CD4-positive, alpha-beta T cell (primary cell): ENCODE results near the gene SZT2. TPM values are rescaled to one million over a fixed set of nuclear protein-coding genes. Genes with fewer than 3 reads are reported as not detected.
A peak's percentile ranks its signal among the peaks of the same experiment; 100 is the strongest.

Experiments
- ATAC-seq: fragments of 200-7000 bp; cut with Tn5 transposase; one replicate; pipeline ENCODE4 v1.10.0; 2022; ENCODE audit warnings: mild to moderate bottlenecking; ENCODE audit not compliant: poor library complexity
- CTCF ChIA-PET: fragments of 350-600 bp; sonication (Branson Sonifier 250); formaldehyde crosslinking; loops from one replicate; lab custom pipeline; 2021; ENCODE audit warnings: antibody characterized with exemption, inconsistent platforms; lab: Charles Lee
- POLR2A ChIA-PET: fragments of 350-600 bp; sonication (Branson Sonifier 250); formaldehyde crosslinking; loops from one replicate; lab custom pipeline; 2021; ENCODE audit warnings: antibody characterized with exemption, inconsistent platforms; lab: Charles Lee
- DNase-seq, 14 experiments: peaks; one replicate each; pipeline ENCODE4 v3.0.0-alpha.2; 2013 to 2020; ENCODE audit warnings: mixed read lengths in 2 of 14
- H3K27ac ChIP-seq, 2 donors: one replicate each; pipeline versions ENCODE4 v1.5.1 to v1.7.0; 2013; ENCODE audit warnings: low read length in 2 of 2, low read depth in 1 of 2, mild to moderate bottlenecking in 1 of 2
- H3K27me3 ChIP-seq, 2 experiments: 1 replicate in 1 of 2; 2 replicates in 1 of 2; pipeline versions ENCODE4 v1.6.1 to v1.7.0; 2013; ENCODE audit warnings: low read length in 2 of 2, control low read depth in 1 of 2, mild to moderate bottlenecking in 1 of 2, moderate library complexity in 1 of 2; ENCODE audit not compliant: insufficient read depth in 2 of 2, control insufficient read depth in 1 of 2
- H3K36me3 ChIP-seq: one replicate; pipeline ENCODE4 v1.6.1; 2013; ENCODE audit warnings: low read length, control low read depth; ENCODE audit not compliant: insufficient read depth
- H3K4me1 ChIP-seq: one replicate; pipeline ENCODE4 v1.6.1; 2013; ENCODE audit warnings: low read length, control low read depth; ENCODE audit not compliant: insufficient read depth
- H3K4me3 ChIP-seq: one replicate; pipeline ENCODE4 v1.5.1; 2013; ENCODE audit warnings: mild to moderate bottlenecking, low read length, moderate library complexity
- H3K9me3 ChIP-seq, 2 experiments: 1 replicate in 1 of 2; 2 replicates in 1 of 2; pipeline versions ENCODE4 v1.6.1 to v1.7.0; 2013; ENCODE audit warnings: low read length in 2 of 2, mild to moderate bottlenecking in 2 of 2, control low read depth in 1 of 2, moderate library complexity in 1 of 2; ENCODE audit not compliant: control insufficient read depth in 1 of 2, insufficient read depth in 1 of 2
- H3K27ac Mint-ChIP-seq: one replicate; pipeline ENCODE4 v1.8.0; 2020; ENCODE audit warnings: mixed read lengths
- H3K27me3 Mint-ChIP-seq: one replicate; pipeline ENCODE4 v1.8.0; 2021; ENCODE audit warnings: mixed read lengths
- H3K36me3 Mint-ChIP-seq: one replicate; pipeline ENCODE4 v1.8.0; 2021; ENCODE audit warnings: low read depth, mixed read lengths
- H3K4me1 Mint-ChIP-seq: one replicate; pipeline ENCODE4 v1.8.0; 2021; ENCODE audit warnings: low read depth, mixed read lengths
- H3K4me3 Mint-ChIP-seq: one replicate; pipeline ENCODE4 v1.8.0; 2020; ENCODE audit warnings: mild to moderate bottlenecking, mixed read lengths
- H3K9me3 Mint-ChIP-seq: one replicate; pipeline ENCODE4 v1.8.0; 2020; ENCODE audit warnings: mixed read lengths
- CTCF ChIP-seq: fragments of 200-600 bp; IDR thresholded peaks from one replicate; pipeline ENCODE4 v1.8.0; 2022; ENCODE audit warnings: antibody characterized with exemption, mild to moderate bottlenecking
- intact Hi-C, 2 experiments: fragments of 100-400 bp; cut with DNase I in 1 of 2; cut with micrococcal nuclease in 1 of 2; formaldehyde crosslinking; loops; one replicate each; pipeline versions ENCODE4 v1.15.1 to v1.9.0; 2023 to 2025; cut with DNase I, micrococcal nuclease
- total RNA-seq, 174 experiments: library from RNA in 2 of 174; stranded (reverse) in 2 of 174; gene quantifications; one replicate each; pipeline ENCODE4 v1.2.3 and lab custom pipeline; 2021 to 2026

Gene SZT2
- total RNA-seq, 2 experiments from 2014 or later = 69.7 to 72.5 TPM

GRCh38 chr1:43435146-43436145 is 45.7 kb downstream of the SZT2 start:
- H3K27me3 Mint-ChIP-seq = no peaks in the 10 kb centered on the region
- Histone ChIP-seq H3K36me3 (peaks cover 63% of the 10 kb centered on the region), H3K4me1 (no peaks in the 10 kb centered on the region), H3K4me3 (no peak overlapping the region), H3K9me3 (no peaks in the 10 kb centered on the region), H3K27ac (no peak overlapping the region), H3K27me3 (no peaks in the 10 kb centered on the region)
- CTCF ChIA-PET = no interaction called here
- ATAC-seq (no peak), DNase-seq (peak in 1 of 14 experiments; percentile 5)
- POLR2A ChIA-PET = interaction anchor here (0.6 kb wide), 1 partner anchor 22 kb away, joined by 3 read pairs; no protein-coding TSS in a partner anchor
- peaks cover 82% of the 10 kb centered on the region for H3K36me3 Mint-ChIP-seq
- intact Hi-C loops = no loop called here
- no peaks in the 10 kb centered on the region for H3K4me1 Mint-ChIP-seq
- H3K4me3 Mint-ChIP-seq = no peak overlapping the region
- TF ChIP-seq CTCF = no peak
- H3K9me3 Mint-ChIP-seq = no peaks in the 10 kb centered on the region
- peak overlapping the region; percentile 3 for H3K27ac Mint-ChIP-seq

DNA sequence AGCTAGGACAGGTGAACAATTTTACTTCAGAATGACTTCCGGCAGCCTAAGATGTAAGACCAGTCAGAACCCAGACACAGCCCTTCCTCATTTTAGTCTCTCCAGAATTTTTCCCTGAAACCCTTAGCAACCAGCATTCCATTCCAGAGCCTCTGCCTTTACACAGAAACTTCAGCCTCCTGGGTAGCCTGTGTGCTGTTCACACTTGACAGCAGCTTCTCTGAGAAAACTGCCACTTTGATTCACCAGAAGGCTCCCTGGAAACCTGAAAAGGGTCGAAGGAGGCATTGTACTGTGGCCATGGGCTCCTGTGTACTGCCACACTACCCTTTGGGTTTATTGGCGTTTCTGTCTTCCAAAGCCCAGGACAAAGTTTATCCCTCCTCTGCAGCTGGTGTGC is 46.7 kb downstream of the SZT2 start:
- Mint-ChIP-seq H3K4me1 (no peaks in the 10 kb centered on the region), H3K36me3 (peaks cover 82% of the 10 kb centered on the region), H3K9me3 (no peaks in the 10 kb centered on the region), H3K4me3 (no peak overlapping the region), H3K27ac (peak overlapping the region; percentile 3), H3K27me3 (no peaks in the 10 kb centered on the region)
- TF ChIP-seq CTCF = no peak
- intact Hi-C loops = no loop called here
- ChIA-PET POLR2A (no interaction called here), CTCF (no interaction called here)
- DNase-seq (no peak), ATAC-seq (no peak)
- H3K9me3 ChIP-seq = no peaks in the 10 kb centered on the region
- no peak overlapping the region for H3K4me3 ChIP-seq
- no peak overlapping the region for H3K27ac ChIP-seq
- peaks cover 63% of the 10 kb centered on the region for H3K36me3 ChIP-seq
- no peaks in the 10 kb centered on the region for H3K4me1 ChIP-seq
- no peaks in the 10 kb centered on the region for H3K27me3 ChIP-seq

- Histone ChIP-seq H3K27me3 (no peaks in the 10 kb centered on the region), H3K9me3 (no peaks in the 10 kb centered on the region), H3K4me3 (no peak overlapping the region), H3K27ac (no peak overlapping the region), H3K36me3 (peaks cover 61% of the 10 kb centered on the region), H3K4me1 (no peaks in the 10 kb centered on the region)
- DNase-seq (no peak), ATAC-seq (no peak)
- Mint-ChIP-seq H3K4me3 (no peak overlapping the region), H3K36me3 (peaks cover 78% of the 10 kb centered on the region), H3K27ac (no peak overlapping the region), H3K27me3 (no peaks in the 10 kb centered on the region), H3K4me1 (no peaks in the 10 kb centered on the region), H3K9me3 (no peaks in the 10 kb centered on the region)
- intact Hi-C loops = no loop called here
- CTCF ChIA-PET = no interaction called here
- no peak for TF ChIP-seq CTCF
- POLR2A ChIA-PET = no interaction called here
These were observed 47.6 kb downstream of the SZT2 start for GRCh38 chr1:43437031-43437973.
